22Rv1 (cell line): ENCODE data around the gene HPSE2.

Experiments
- ZFX ChIP-seq: fragments of 450-650 bp; IDR thresholded peaks from 2 replicates; pipeline ENCODE4 v1.6.1; 2017; ENCODE audit warnings: antibody characterized with exemption, borderline replicate concordance
- TF ChIP-seq, protein P1 (sequence below): fragments of 450-650 bp; IDR thresholded peaks from 2 replicates; pipeline ENCODE4 v1.5.1; 2017; ENCODE audit warnings: mild to moderate bottlenecking

DNA sequence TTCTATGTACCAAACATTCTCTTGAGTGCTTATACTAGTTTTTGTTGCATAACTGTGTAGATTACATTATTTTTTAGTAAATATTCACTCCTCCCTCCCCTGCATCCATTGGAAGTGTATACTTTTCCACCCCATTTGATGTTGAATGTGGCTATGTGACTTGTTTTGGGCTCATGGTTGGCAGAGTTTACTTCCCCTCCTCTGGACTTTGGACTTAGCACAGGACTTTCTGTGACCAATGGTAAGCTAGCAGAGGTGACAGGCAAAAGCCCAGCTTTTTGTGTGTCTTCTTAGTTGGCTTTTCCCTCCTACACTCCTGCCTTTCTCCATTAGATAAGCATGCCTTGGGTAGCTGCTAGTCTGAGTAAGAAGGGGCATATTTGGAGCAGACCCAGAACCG, 353.9 kb downstream of the HPSE2 start:
- TF ChIP-seq, protein P1, sequence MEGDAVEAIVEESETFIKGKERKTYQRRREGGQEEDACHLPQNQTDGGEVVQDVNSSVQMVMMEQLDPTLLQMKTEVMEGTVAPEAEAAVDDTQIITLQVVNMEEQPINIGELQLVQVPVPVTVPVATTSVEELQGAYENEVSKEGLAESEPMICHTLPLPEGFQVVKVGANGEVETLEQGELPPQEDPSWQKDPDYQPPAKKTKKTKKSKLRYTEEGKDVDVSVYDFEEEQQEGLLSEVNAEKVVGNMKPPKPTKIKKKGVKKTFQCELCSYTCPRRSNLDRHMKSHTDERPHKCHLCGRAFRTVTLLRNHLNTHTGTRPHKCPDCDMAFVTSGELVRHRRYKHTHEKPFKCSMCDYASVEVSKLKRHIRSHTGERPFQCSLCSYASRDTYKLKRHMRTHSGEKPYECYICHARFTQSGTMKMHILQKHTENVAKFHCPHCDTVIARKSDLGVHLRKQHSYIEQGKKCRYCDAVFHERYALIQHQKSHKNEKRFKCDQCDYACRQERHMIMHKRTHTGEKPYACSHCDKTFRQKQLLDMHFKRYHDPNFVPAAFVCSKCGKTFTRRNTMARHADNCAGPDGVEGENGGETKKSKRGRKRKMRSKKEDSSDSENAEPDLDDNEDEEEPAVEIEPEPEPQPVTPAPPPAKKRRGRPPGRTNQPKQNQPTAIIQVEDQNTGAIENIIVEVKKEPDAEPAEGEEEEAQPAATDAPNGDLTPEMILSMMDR, result no peak
- no peak for TF ChIP-seq ZFX
